ENCODE data around the gene MCOLN1.

- TF ChIP-seq POLR2A (IDR thresholded peaks at IDR 0.05) (no peak), CTCF (IDR thresholded peaks at IDR 0.05) (no peak)
Measured at GRCh38 chr19:7516878-7517277, 5.5 kb upstream of the MCOLN1 start.

Data from gastroesophageal sphincter (tissue), 3 donors.